KOPT-K1 (cell line): ENCODE data around the gene GHRH.
A peak's percentile ranks its signal among the peaks of the same experiment; 100 is the strongest.

Source experiments
- H3K27ac ChIP-seq: fragments of 200-600 bp; sonication (generic); 2 replicates; pipeline ENCODE4 v1.5.1; 2016; ENCODE audit warnings: antibody characterized with exemption, mild to moderate bottlenecking, low read depth, low read length; ENCODE audit not compliant: poor library complexity, severe bottlenecking
- H3K36me3 ChIP-seq: fragments of 200-600 bp; sonication (generic); 2 replicates; pipeline ENCODE4 v1.5.1; 2017; ENCODE audit warnings: antibody characterized with exemption, mild to moderate bottlenecking, low read length, moderate library complexity; ENCODE audit not compliant: insufficient read depth
- H3K9me3 ChIP-seq: fragments of 200-600 bp; sonication (generic); 2 replicates; pipeline ENCODE4 v1.5.1; 2017; ENCODE audit warnings: antibody characterized with exemption, low read length, mild to moderate bottlenecking; ENCODE audit not compliant: insufficient read depth, poor library complexity, severe bottlenecking

The GHRH gene

GRCh38 chr20:37296371-37296770 is 34.8 kb upstream of the GHRH start:
- Histone ChIP-seq H3K36me3 (peaks cover 68% of the 10 kb centered on the region), H3K27ac (no peak overlapping the region), H3K9me3 (no peaks in the 10 kb centered on the region)

GRCh38 chr20:37295595-37295994 is 34.0 kb upstream of the GHRH start:
- peaks cover 61% of the 10 kb centered on the region for H3K36me3 ChIP-seq
- H3K27ac ChIP-seq = no peak overlapping the region
- H3K9me3 ChIP-seq = no peaks in the 10 kb centered on the region

- H3K36me3 ChIP-seq = peaks cover 55% of the 10 kb centered on the region
- no peak overlapping the region for H3K27ac ChIP-seq
These were observed 33.4 kb upstream of the GHRH start for GRCh38 chr20:37295001-37295400.

GRCh38 chr20:37294262-37294981 is 32.8 kb upstream of the GHRH start:
- Histone ChIP-seq H3K27ac (no peak overlapping the region), H3K9me3 (no peaks in the 10 kb centered on the region), H3K36me3 (peaks cover 49% of the 10 kb centered on the region)

More at GRCh38 chr20:37295001-37295400, 33.4 kb upstream of the GHRH start:
- no peaks in the 10 kb centered on the region for H3K9me3 ChIP-seq

GRCh38 chr20:37293301-37293943 is 31.8 kb upstream of the GHRH start:
- Histone ChIP-seq H3K27ac (no peak overlapping the region), H3K9me3 (no peaks in the 10 kb centered on the region), H3K36me3 (peaks cover 41% of the 10 kb centered on the region)

GRCh38 chr20:37291724-37292126 is 30.1 kb upstream of the GHRH start:
- peaks cover 28% of the 10 kb centered on the region for H3K36me3 ChIP-seq
- no peak overlapping the region for H3K27ac ChIP-seq
- no peaks in the 10 kb centered on the region for H3K9me3 ChIP-seq

- H3K27ac ChIP-seq = peak overlapping the region; percentile 92
- peaks cover 28% of the 10 kb centered on the region for H3K36me3 ChIP-seq
- no peaks in the 10 kb centered on the region for H3K9me3 ChIP-seq
These were observed 28.7 kb upstream of the GHRH start for GRCh38 chr20:37290158-37290810.

GRCh38 chr20:37288091-37288490 is 26.5 kb upstream of the GHRH start:
- no peak overlapping the region for H3K27ac ChIP-seq

GRCh38 chr20:37285664-37286374 is 24.2 kb upstream of the GHRH start:
- H3K36me3 ChIP-seq = no peaks in the 10 kb centered on the region
- no peaks in the 10 kb centered on the region for H3K9me3 ChIP-seq
- no peak overlapping the region for H3K27ac ChIP-seq

More at GRCh38 chr20:37288091-37288490, 26.5 kb upstream of the GHRH start:
- peaks cover 16% of the 10 kb centered on the region for H3K36me3 ChIP-seq
- H3K9me3 ChIP-seq = no peaks in the 10 kb centered on the region

GRCh38 chr20:37284691-37285161 is 23.1 kb upstream of the GHRH start:
- H3K27ac ChIP-seq = no peak overlapping the region
- H3K9me3 ChIP-seq = no peaks in the 10 kb centered on the region
- no peaks in the 10 kb centered on the region for H3K36me3 ChIP-seq

- Histone ChIP-seq H3K27ac (no peak overlapping the region), H3K9me3 (no peaks in the 10 kb centered on the region), H3K36me3 (no peaks in the 10 kb centered on the region)
These were observed 22.0 kb upstream of the GHRH start for GRCh38 chr20:37283530-37284195.

GRCh38 chr20:37282556-37282955 is 20.9 kb upstream of the GHRH start:
- Histone ChIP-seq H3K9me3 (no peaks in the 10 kb centered on the region), H3K27ac (no peak overlapping the region), H3K36me3 (no peaks in the 10 kb centered on the region)

- Histone ChIP-seq H3K9me3 (no peaks in the 10 kb centered on the region), H3K27ac (no peak overlapping the region)
These were observed 18.8 kb upstream of the GHRH start for GRCh38 chr20:37280403-37280802.

GRCh38 chr20:37279820-37280219 is 18.2 kb upstream of the GHRH start:
- H3K27ac ChIP-seq = no peak overlapping the region

More at GRCh38 chr20:37280403-37280802, 18.8 kb upstream of the GHRH start:
- no peaks in the 10 kb centered on the region for H3K36me3 ChIP-seq

More at GRCh38 chr20:37279820-37280219, 18.2 kb upstream of the GHRH start:
- Histone ChIP-seq H3K9me3 (no peaks in the 10 kb centered on the region), H3K36me3 (no peaks in the 10 kb centered on the region)
